ENCODE measurements around the gene TTL. TPM values are rescaled to one million over a fixed set of nuclear protein-coding genes. Genes with fewer than 3 reads are reported as not detected.
"Not testable (repeated sequence)": the region's sequence is repeated elsewhere in the genome, so short reads cannot be mapped to it uniquely, and the experiment has no call there.

Gene TTL
- polyA plus RNA-seq, 1 of the 3 experiments (the other 2 are of a cell fraction) = 15.4 TPM

GRCh38 chr2:112530728-112531127 is 48.8 kb downstream of the TTL start:
- Histone ChIP-seq H3K4me1 (ENCODE audit: control insufficient read depth in 1 of 2, insufficient read depth in 2 of 2, low read depth in 1 of 2, low read length in 1 of 2) (no peaks in the 10 kb centered on the region), H2AFZ (ENCODE audit: low read depth) (no peak overlapping the region), H3K9me2 (no peaks in the 10 kb centered on the region), H3K4me2 (no peak overlapping the region), H3K27ac (ENCODE audit: low read depth in 2 of 2, low read length in 1 of 2) (no peak overlapping the region), H3K36me3 (replicated peaks in 1 of 2; ENCODE audit: control insufficient read depth in 1 of 2, insufficient read depth in 2 of 2, low read length in 1 of 2) (peaks cover 35 to 43% of the 10 kb centered on the region in 2 experiments), H3F3A (replicated peaks; ENCODE audit: insufficient read depth) (no peaks in the 10 kb centered on the region), H3K79me2 (ENCODE audit: insufficient read depth) (peaks cover 7% of the 10 kb centered on the region), H3K4me3 (ENCODE audit: low read depth in 2 of 2, low read length in 1 of 2) (no peak overlapping the region), H3K9me3 (no peaks in the 10 kb centered on the region), H4K20me1 (ENCODE audit: insufficient read depth) (no peaks in the 10 kb centered on the region), H3K27me3 (ENCODE audit: insufficient read depth) (no peaks in the 10 kb centered on the region), H3K9ac (no peak overlapping the region)
- DNase-seq = no peak
- POLR2A ChIA-PET = no interaction called here
- WGBS (ENCODE audit: low lambda C conversion rate) = 93% methylated on average over 4 of the region's 4 CpGs
- CTCF ChIA-PET = no interaction called here
- TF ChIP-seq, protein P1, sequence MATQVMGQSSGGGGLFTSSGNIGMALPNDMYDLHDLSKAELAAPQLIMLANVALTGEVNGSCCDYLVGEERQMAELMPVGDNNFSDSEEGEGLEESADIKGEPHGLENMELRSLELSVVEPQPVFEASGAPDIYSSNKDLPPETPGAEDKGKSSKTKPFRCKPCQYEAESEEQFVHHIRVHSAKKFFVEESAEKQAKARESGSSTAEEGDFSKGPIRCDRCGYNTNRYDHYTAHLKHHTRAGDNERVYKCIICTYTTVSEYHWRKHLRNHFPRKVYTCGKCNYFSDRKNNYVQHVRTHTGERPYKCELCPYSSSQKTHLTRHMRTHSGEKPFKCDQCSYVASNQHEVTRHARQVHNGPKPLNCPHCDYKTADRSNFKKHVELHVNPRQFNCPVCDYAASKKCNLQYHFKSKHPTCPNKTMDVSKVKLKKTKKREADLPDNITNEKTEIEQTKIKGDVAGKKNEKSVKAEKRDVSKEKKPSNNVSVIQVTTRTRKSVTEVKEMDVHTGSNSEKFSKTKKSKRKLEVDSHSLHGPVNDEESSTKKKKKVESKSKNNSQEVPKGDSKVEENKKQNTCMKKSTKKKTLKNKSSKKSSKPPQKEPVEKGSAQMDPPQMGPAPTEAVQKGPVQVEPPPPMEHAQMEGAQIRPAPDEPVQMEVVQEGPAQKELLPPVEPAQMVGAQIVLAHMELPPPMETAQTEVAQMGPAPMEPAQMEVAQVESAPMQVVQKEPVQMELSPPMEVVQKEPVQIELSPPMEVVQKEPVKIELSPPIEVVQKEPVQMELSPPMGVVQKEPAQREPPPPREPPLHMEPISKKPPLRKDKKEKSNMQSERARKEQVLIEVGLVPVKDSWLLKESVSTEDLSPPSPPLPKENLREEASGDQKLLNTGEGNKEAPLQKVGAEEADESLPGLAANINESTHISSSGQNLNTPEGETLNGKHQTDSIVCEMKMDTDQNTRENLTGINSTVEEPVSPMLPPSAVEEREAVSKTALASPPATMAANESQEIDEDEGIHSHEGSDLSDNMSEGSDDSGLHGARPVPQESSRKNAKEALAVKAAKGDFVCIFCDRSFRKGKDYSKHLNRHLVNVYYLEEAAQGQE (IDR thresholded peaks at IDR 0.05; ENCODE audit: low read depth, low read length) = no peak

DNA sequence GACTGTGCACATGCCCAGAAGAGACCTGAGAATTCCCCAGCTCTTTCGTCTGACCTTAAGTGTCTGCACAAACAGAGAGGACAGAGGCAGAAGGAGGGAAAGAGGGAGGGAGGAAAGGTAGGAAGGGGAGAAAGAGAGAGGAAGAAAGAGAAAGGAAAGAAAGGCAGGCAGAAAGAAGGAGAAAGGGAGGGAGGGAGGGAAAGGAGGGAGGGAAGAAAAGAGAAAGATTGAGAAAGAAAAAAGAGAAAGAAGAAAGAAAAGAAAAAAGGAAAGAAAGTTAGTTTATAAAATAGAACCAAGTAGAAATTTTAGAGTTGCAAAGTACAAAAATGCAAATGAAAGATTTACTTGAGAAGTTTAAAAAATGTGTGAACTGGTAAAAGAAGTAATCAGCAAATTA is 52.9 kb downstream of the TTL start:
- H3K27me3 ChIP-seq (ENCODE audit: insufficient read depth) = no peaks in the 10 kb centered on the region
- TF ChIP-seq GABPA (IDR thresholded peaks at IDR 0.05; ENCODE audit: low read depth) (no peak), YY1 (IDR thresholded peaks at IDR 0.05; ENCODE audit: low read depth) (no peak), RXRA (IDR thresholded peaks at IDR 0.05; ENCODE audit: borderline replicate concordance, low read depth) (no peak), FOXM1 (IDR thresholded peaks at IDR 0.05; ENCODE audit: low read depth) (no peak), USF1 (IDR thresholded peaks at IDR 0.05; ENCODE audit: borderline replicate concordance, low read depth) (no peak), PBX3 (IDR thresholded peaks at IDR 0.05) (no peak)
- H4K20me1 ChIP-seq (ENCODE audit: insufficient read depth) = no peaks in the 10 kb centered on the region
- H2AFZ ChIP-seq (ENCODE audit: low read depth) = no peak overlapping the region
- H3K27ac ChIP-seq (ENCODE audit: low read depth in 2 of 2, low read length in 1 of 2) = no peak overlapping the region
- no peaks in the 10 kb centered on the region; the same call in 1 of the 2 replicates for H3K79me2 ChIP-seq (ENCODE audit: insufficient read depth)
- H3K9me2 ChIP-seq = no peaks in the 10 kb centered on the region
- H3K9me3 ChIP-seq = no peaks in the 10 kb centered on the region
- no peak overlapping the region for H3K4me3 ChIP-seq (ENCODE audit: low read depth in 2 of 2, low read length in 1 of 2)
- H3F3A ChIP-seq (replicated peaks; ENCODE audit: insufficient read depth) = peaks cover 6% of the 10 kb centered on the region
- CTCF ChIA-PET = no interaction called here
- H3K36me3 ChIP-seq (replicated peaks in 1 of 2; ENCODE audit: control insufficient read depth in 1 of 2, insufficient read depth in 2 of 2, low read length in 1 of 2) = peaks cover 24 to 32% of the 10 kb centered on the region in 2 experiments
- POLR2A ChIA-PET = interaction anchor here (0.5 kb wide), 1 partner anchor 79 kb away, joined by 3 read pairs; no protein-coding TSS in a partner anchor
- DNase-seq = no peak
- H3K4me1 ChIP-seq (ENCODE audit: control insufficient read depth in 1 of 2, insufficient read depth in 2 of 2, low read depth in 1 of 2, low read length in 1 of 2) = no peaks in the 10 kb centered on the region
- H3K4me2 ChIP-seq = no peak overlapping the region
- no peak overlapping the region for H3K9ac ChIP-seq
- WGBS (ENCODE audit: low lambda C conversion rate) = 96% methylated on average over 1 of the region's 1 CpG

GRCh38 chr2:112536665-112537064 is 54.7 kb downstream of the TTL start:
- CTCF ChIA-PET = interaction anchor here (1.4 kb wide), 1 partner anchor 21 kb away, joined by 3 read pairs; no protein-coding TSS in a partner anchor
- peaks cover 11 to 15% of the 10 kb centered on the region in 2 experiments for H3K36me3 ChIP-seq (replicated peaks in 1 of 2; ENCODE audit: control insufficient read depth in 1 of 2, insufficient read depth in 2 of 2, low read length in 1 of 2)
- H3K9ac ChIP-seq; DNase-seq; H2AFZ ChIP-seq (ENCODE audit: low read depth); H3K27ac ChIP-seq (ENCODE audit: low read depth in 2 of 2, low read length in 1 of 2); H3K4me3 ChIP-seq (ENCODE audit: low read depth in 2 of 2, low read length in 1 of 2); H3F3A ChIP-seq (replicated peaks; ENCODE audit: insufficient read depth); H3K9me2 ChIP-seq; POLR2A ChIA-PET; H3K79me2 ChIP-seq (ENCODE audit: insufficient read depth); H3K4me1 ChIP-seq (ENCODE audit: control insufficient read depth in 1 of 2, insufficient read depth in 2 of 2, low read depth in 1 of 2, low read length in 1 of 2); H3K9me3 ChIP-seq; H4K20me1 ChIP-seq (ENCODE audit: insufficient read depth); H3K27me3 ChIP-seq (ENCODE audit: insufficient read depth); H3K4me2 ChIP-seq: not testable (repeated sequence)

Measured in SK-N-SH (cell line).